ENCODE results near the gene LHPP. TPM values are rescaled to one million over a fixed set of nuclear protein-coding genes. Genes with fewer than 3 reads are reported as not detected.

LHPP gene
- total and polyA plus RNA-seq, 10 donors = 16.8 to 36.8 (median 23.5) TPM

- DNase-seq = peak; percentile 69
- Histone ChIP-seq H3K36me3 (peaks cover 0 to 30% (median 2%) of the 10 kb centered on the region in 6 donors), H3K27ac (peak overlapping the region in 4 of 8 donors; percentile 51 to 88 (median 66)), H3K4me3 (no peak overlapping the region), H3K27me3 (replicated peaks in 1 of 7) (no peaks in the 10 kb centered on the region), H3K4me1 (peaks cover 38 to 92% (median 71%) of the 10 kb centered on the region in 6 donors), H3K9me3 (peaks cover 0 to 4% (median 0%) of the 10 kb centered on the region in 8 donors)
- 37 to 76% (median 70%) methylated on average over 5 to 19 of the region's 19 CpGs for WGBS, 5 donors
- intact Hi-C loops (cut with DNase I; ENCODE audit: low total_unique reads) = no loop called here
- peak in 2 of 3 donors; percentile 45 to 63 for TF ChIP-seq POLR2AphosphoS5 (IDR thresholded peaks at IDR 0.05)
- TF ChIP-seq POLR2A (IDR thresholded peaks at IDR 0.05) = no peak
- peak in 10 of 11 experiments; percentile 11 to 62 (median 38) for TF ChIP-seq CTCF (IDR thresholded peaks at IDR 0.05 in 8 of 11, conservative IDR thresholded peaks at IDR 0.05 in 3 of 11)
These were observed 170.5 kb downstream of the LHPP start for GRCh38 chr10:124632064-124632531.

GRCh38 chr10:124632566-124632965, 170.9 kb downstream of the LHPP start:
- TF ChIP-seq POLR2AphosphoS5 (IDR thresholded peaks at IDR 0.05) = peak in 1 of 3 donors; percentile 8
- no peak for TF ChIP-seq POLR2A (IDR thresholded peaks at IDR 0.05)
- Histone ChIP-seq H3K27me3 (replicated peaks in 1 of 7) (no peaks in the 10 kb centered on the region), H3K27ac (peak overlapping the region in 4 of 8 donors; percentile 51 to 88 (median 66)), H3K9me3 (peaks cover 0 to 4% (median 0%) of the 10 kb centered on the region in 8 donors), H3K36me3 (peaks cover 0 to 30% (median 2%) of the 10 kb centered on the region in 6 donors), H3K4me3 (no peak overlapping the region), H3K4me1 (peaks cover 38 to 92% (median 71%) of the 10 kb centered on the region in 6 donors)
- 85 to 96% (median 92%) methylated on average over 10 of the region's 10 CpGs for WGBS, 5 donors
- intact Hi-C loops (cut with DNase I; ENCODE audit: low total_unique reads) = no loop called here
- peak; percentile 64 for DNase-seq

GRCh38 chr10:124636271-124636995, 174.8 kb downstream of the LHPP start:
- H3K36me3 ChIP-seq = peaks cover 0 to 36% (median 2%) of the 10 kb centered on the region in 6 donors
- intact Hi-C loops (cut with DNase I; ENCODE audit: low total_unique reads) = no loop called here
- TF ChIP-seq CTCF (IDR thresholded peaks at IDR 0.05 in 8 of 11, conservative IDR thresholded peaks at IDR 0.05 in 3 of 11) (peak in 2 of 11 experiments; percentile 30 to 44), POLR2AphosphoS5 (IDR thresholded peaks at IDR 0.05) (peak; percentile 45 to 52 (median 51)), POLR2A (IDR thresholded peaks at IDR 0.05) (no peak)
- H3K27ac ChIP-seq = peak overlapping the region; percentile 6 to 95 (median 48)
- DNase-seq = peak; percentile 84
- 52 to 71% (median 67%) methylated on average over 12 to 19 of the region's 19 CpGs for WGBS, 5 donors
- peaks cover 0 to 4% (median 0%) of the 10 kb centered on the region in 8 donors for H3K9me3 ChIP-seq
- H3K4me1 ChIP-seq = peaks cover 48 to 92% (median 70%) of the 10 kb centered on the region in 6 donors
- no peaks in the 10 kb centered on the region for H3K27me3 ChIP-seq (replicated peaks in 1 of 7)
- peak overlapping the region in 1 of 8 donors; percentile 34 for H3K4me3 ChIP-seq

GRCh38 chr10:124637091-124637700, 175.6 kb downstream of the LHPP start:
- peaks cover 49 to 92% (median 70%) of the 10 kb centered on the region in 6 donors for H3K4me1 ChIP-seq
- DNase-seq = peak; percentile 80
- H3K27me3 ChIP-seq (replicated peaks in 1 of 7) = no peaks in the 10 kb centered on the region
- intact Hi-C loops (cut with DNase I; ENCODE audit: low total_unique reads) = no loop called here
- peak overlapping the region in 1 of 8 donors; percentile 34 for H3K4me3 ChIP-seq
- TF ChIP-seq POLR2A (IDR thresholded peaks at IDR 0.05) (no peak), CTCF (IDR thresholded peaks at IDR 0.05 in 8 of 11, conservative IDR thresholded peaks at IDR 0.05 in 3 of 11) (no peak), POLR2AphosphoS5 (IDR thresholded peaks at IDR 0.05) (no peak)
- H3K36me3 ChIP-seq = peaks cover 0 to 36% (median under 1%) of the 10 kb centered on the region in 6 donors
- H3K27ac ChIP-seq = peak overlapping the region; percentile 10 to 95 (median 48)
- WGBS, 5 donors = 91 to 95% (median 94%) methylated on average over 6 to 14 of the region's 14 CpGs
- H3K9me3 ChIP-seq = peaks cover 0 to 4% (median 0%) of the 10 kb centered on the region in 8 donors

All from spleen (tissue), 11 donors.